Loucy (cell line): ENCODE data around the gene POMT2.

Experiments
- CTCF ChIP-seq: fragments of 200-600 bp; sonication (generic); conservative IDR thresholded peaks from 2 replicates; pipeline ENCODE4 v1.5.1; 2014; ENCODE audit warnings: mild to moderate bottlenecking, antibody characterized with exemption, low read length
- EZH2phosphoT487 ChIP-seq: fragments of 200-600 bp; IDR thresholded peaks from 2 replicates; pipeline ENCODE4 v1.6.1; 2018; ENCODE audit warnings: antibody characterized with exemption, mild to moderate bottlenecking, moderate library complexity, borderline replicate concordance

DNA sequence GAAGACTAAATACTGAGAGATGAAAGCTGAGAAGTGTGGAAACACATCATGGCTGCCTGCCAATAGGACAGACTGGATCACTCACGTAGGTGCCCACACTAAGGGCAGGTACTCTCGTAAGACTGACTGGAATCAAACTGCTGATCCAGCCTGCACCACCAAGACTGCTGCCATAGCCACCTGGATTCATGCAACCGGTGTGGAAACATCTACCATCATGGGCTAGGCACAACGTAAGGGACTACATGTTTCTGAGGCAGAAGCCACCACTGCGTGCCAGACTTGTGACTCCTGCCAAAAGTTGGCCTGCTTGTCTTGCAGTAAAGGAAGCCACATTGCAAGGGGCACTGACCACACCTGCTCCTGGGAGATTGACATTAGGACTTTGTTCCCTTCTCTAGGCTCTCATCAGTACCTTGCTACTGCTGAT, 3.8 kb downstream of the POMT2 start:
- TF ChIP-seq CTCF, result no peak
- no peak for TF ChIP-seq EZH2phosphoT487
